Ovary (tissue), 9 donors: ENCODE results near the gene PNPLA3. TPM values are rescaled to one million over a fixed set of nuclear protein-coding genes. Genes with fewer than 3 reads are reported as not detected.

Experiments used
- DNase-seq, 5 donors: peaks; one replicate each; pipeline ENCODE4 v3.0.0-alpha.2; 2019 to 2020
- H3K27ac ChIP-seq, 2 donors: fragments of 200-600 bp; one replicate each; pipeline versions ENCODE4 v1.5.1 to v1.8.0; 2019 to 2022
- H3K27me3 ChIP-seq: fragments of 200-600 bp; one replicate; pipeline ENCODE4 v1.8.0; 2022
- H3K36me3 ChIP-seq: fragments of 200-600 bp; sonication (generic); one replicate; pipeline ENCODE4 v1.5.1; 2019
- H3K4me1 ChIP-seq: one replicate; pipeline ENCODE4 v1.8.1; 2013; ENCODE audit warnings: mild to moderate bottlenecking, moderate library complexity; ENCODE audit not compliant: insufficient read depth
- H3K4me3 ChIP-seq: fragments of 200-600 bp; sonication (generic); one replicate; pipeline ENCODE4 v1.5.1; 2017
- H3K9me3 ChIP-seq, 2 donors: fragments of 200-600 bp in 1 of 2; sonication (generic) in 1 of 2; one replicate each; pipeline versions ENCODE4 v1.5.1 to v1.8.1; 2013 to 2019; ENCODE audit warnings: mild to moderate bottlenecking in 1 of 2, moderate library complexity in 1 of 2
- EP300 ChIP-seq: sonication (generic); formaldehyde crosslinking; IDR thresholded peaks from one replicate; pipeline ENCODE4 v1.6.1; 2017; ENCODE audit warnings: antibody characterized with exemption
- POLR2A ChIP-seq: fragments of 450-650 bp; IDR thresholded peaks from one replicate; pipeline ENCODE4 v1.6.1; 2017; ENCODE audit warnings: antibody characterized with exemption, mild to moderate bottlenecking, moderate library complexity
- WGBS, 3 donors: extraction: QIAGEN DNeasy Blood & Tissue Kit in 1 of 3; methylation state at CpG; one replicate each; pipeline versions ENCODE4 v1.1.5 to v1.1.7; 2013 to 2017; 5-methylcytosine and 5-hydroxymethylcytosine counted together
- intact Hi-C, 4 donors: fragments of 100-400 bp; cut with DNase I; formaldehyde crosslinking; loops; one replicate each; pipeline versions ENCODE4 v1.11.0 to v1.15.1; 2022 to 2023
- polyA plus RNA-seq, 2 donors: library from polyadenylated mRNA; stranded (reverse); fragments of 200-250 nt in 1 of 2; fragments of 350-450 nt in 1 of 2; fragmentation: Illumina TruSeq in 1 of 2; extraction: RNeasy Lipid Tissue Mini Kit (QIAGEN cat#74804) in 1 of 2; gene quantifications; one replicate each; pipeline ENCODE4 v1.2.3, GENCODE V29; 2013 to 2014
- total RNA-seq, 7 donors: library from RNA; depleted of rRNA in 2 of 7; stranded (reverse); fragments of >200 nt in 2 of 7; fragmentation: NEBNext Ultra II Directional in 3 of 7; extraction: Animal tissue kit (Norgen Biotek cat#: 25700) in 3 of 7; gene quantifications; one replicate each; pipeline versions ENCODE4 v1.1.0 to v1.2.4, GENCODE V29; 2016 to 2023
- TF ChIP-seq, protein P1 (sequence below), 3 donors: fragments of 450-650 bp in 2 of 3; fragments of 200-600 bp in 1 of 3; IDR thresholded peaks; one replicate each; pipeline versions ENCODE4 v1.5.1 to v1.8.0; 2016 to 2022; ENCODE audit warnings: antibody characterized with exemption in 3 of 3, mild to moderate bottlenecking in 1 of 3
- donor health status: DM: no; HTN: no; CAD: no; lungs with moderate emphysema.
- donor health status: DM: no; HTN: no; CAD: no.
- donor health status: Bipolar disorder and iron deficiency.
- donor health status: DM: yes; HTN: yes; CAD: no.
- donor health status: DM: no; HTN: no; CAD: no.
- donor health status: DM: yes; HTN: yes; CAD: no.

Gene PNPLA3
- total and polyA plus RNA-seq, 9 donors: 0.31 to 8.0 (median 1.3) TPM

- no peak for DNase-seq
- H3K4me1 ChIP-seq: no peaks in the 10 kb centered on the region
- H3K9me3 ChIP-seq: no peaks in the 10 kb centered on the region
- WGBS, 3 donors: 1% methylated on average over 44 to 72 of the region's 72 CpGs
- H3K36me3 ChIP-seq: no peaks in the 10 kb centered on the region
- intact Hi-C loops: loop anchor here in 1 of 4 donors (5.0 kb wide), 1 partner anchor 494 kb away; no protein-coding TSS in a partner anchor
- H3K27ac ChIP-seq: no peak within 1 kb of the TSS
- no peaks in the 10 kb centered on the region for H3K27me3 ChIP-seq
- H3K4me3 ChIP-seq: no peak within 1 kb of the TSS
- TF ChIP-seq POLR2A (no peak), EP300 (no peak)
- TF ChIP-seq, protein P1, sequence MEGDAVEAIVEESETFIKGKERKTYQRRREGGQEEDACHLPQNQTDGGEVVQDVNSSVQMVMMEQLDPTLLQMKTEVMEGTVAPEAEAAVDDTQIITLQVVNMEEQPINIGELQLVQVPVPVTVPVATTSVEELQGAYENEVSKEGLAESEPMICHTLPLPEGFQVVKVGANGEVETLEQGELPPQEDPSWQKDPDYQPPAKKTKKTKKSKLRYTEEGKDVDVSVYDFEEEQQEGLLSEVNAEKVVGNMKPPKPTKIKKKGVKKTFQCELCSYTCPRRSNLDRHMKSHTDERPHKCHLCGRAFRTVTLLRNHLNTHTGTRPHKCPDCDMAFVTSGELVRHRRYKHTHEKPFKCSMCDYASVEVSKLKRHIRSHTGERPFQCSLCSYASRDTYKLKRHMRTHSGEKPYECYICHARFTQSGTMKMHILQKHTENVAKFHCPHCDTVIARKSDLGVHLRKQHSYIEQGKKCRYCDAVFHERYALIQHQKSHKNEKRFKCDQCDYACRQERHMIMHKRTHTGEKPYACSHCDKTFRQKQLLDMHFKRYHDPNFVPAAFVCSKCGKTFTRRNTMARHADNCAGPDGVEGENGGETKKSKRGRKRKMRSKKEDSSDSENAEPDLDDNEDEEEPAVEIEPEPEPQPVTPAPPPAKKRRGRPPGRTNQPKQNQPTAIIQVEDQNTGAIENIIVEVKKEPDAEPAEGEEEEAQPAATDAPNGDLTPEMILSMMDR (IDR thresholded peaks at IDR 0.05): no peak
Observed at GRCh38 chr22:43891360-43892182, 32.0 kb upstream of the PNPLA3 start, which contains the start of gene PNPLA5. Gene PNPLA5 (minus strand): TSS chr22:43892013. CDS start chr22:43891880, 133 bp downstream.

GRCh38 chr22:43892183-43892894 lies 31.3 kb upstream of the PNPLA3 start:
- no peaks in the 10 kb centered on the region for H3K27me3 ChIP-seq
- H3K27ac ChIP-seq: no peak overlapping the region
- 45 to 51% (median 47%) methylated on average over 14 to 15 of the region's 15 CpGs for WGBS, 3 donors
- no peak overlapping the region for H3K4me3 ChIP-seq
- TF ChIP-seq EP300 (no peak), POLR2A (no peak)
- TF ChIP-seq, protein P1 (IDR thresholded peaks at IDR 0.05): no peak
- no peaks in the 10 kb centered on the region for H3K4me1 ChIP-seq
- intact Hi-C loops: loop anchor here in 1 of 4 donors (5.0 kb wide), 1 partner anchor 495 kb away; no protein-coding TSS in a partner anchor
- no peak for DNase-seq
- no peaks in the 10 kb centered on the region for H3K9me3 ChIP-seq
- H3K36me3 ChIP-seq: no peaks in the 10 kb centered on the region

DNA sequence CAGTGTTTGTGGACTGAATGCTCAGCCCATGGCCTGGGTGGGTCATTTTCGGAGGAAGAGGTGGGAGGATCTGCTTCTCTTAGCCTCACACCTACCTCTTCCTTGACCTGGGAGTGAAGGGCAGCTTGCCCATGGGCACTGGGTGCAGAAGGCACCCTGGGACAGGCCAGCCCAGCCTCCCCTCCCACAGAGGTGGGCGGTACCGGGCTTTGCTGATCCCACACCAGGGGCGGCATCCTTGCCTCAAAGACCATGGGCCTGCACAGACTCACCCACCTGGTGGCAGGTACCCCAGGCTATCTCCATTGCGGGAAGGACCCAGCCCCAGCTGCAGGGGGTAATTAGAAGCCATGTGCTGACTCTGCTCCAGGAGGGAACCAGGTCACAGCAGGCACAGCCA lies 30.3 kb upstream of the PNPLA3 start:
- intact Hi-C loops: loop anchor here in 1 of 4 donors (5.0 kb wide), 1 partner anchor 496 kb away; no protein-coding TSS in a partner anchor
- DNase-seq: no peak
- TF ChIP-seq EP300: no peak
- TF ChIP-seq, protein P1 (IDR thresholded peaks at IDR 0.05): no peak
- no peak for TF ChIP-seq POLR2A
- 72 to 91% (median 80%) methylated on average over 5 of the region's 5 CpGs for WGBS, 3 donors
- Histone ChIP-seq H3K4me3 (no peak overlapping the region), H3K36me3 (no peaks in the 10 kb centered on the region), H3K27me3 (no peaks in the 10 kb centered on the region), H3K27ac (no peak overlapping the region), H3K4me1 (no peaks in the 10 kb centered on the region), H3K9me3 (no peaks in the 10 kb centered on the region)

GRCh38 chr22:43894122-43894521 lies 29.5 kb upstream of the PNPLA3 start:
- Histone ChIP-seq H3K36me3 (no peaks in the 10 kb centered on the region), H3K27ac (no peak overlapping the region), H3K27me3 (no peaks in the 10 kb centered on the region), H3K9me3 (no peaks in the 10 kb centered on the region), H3K4me1 (no peaks in the 10 kb centered on the region), H3K4me3 (no peak overlapping the region)
- intact Hi-C loops: loop anchor here in 1 of 4 donors (5.0 kb wide), 1 partner anchor 497 kb away; no protein-coding TSS in a partner anchor
- no peak for TF ChIP-seq POLR2A
- TF ChIP-seq, protein P1 (IDR thresholded peaks at IDR 0.05): no peak
- no peak for TF ChIP-seq EP300
- 70 to 90% (median 72%) methylated on average over 5 of the region's 5 CpGs for WGBS, 3 donors
- no peak for DNase-seq
